Activated CD4-positive, alpha-beta T cell treated with anti-CD3 and anti-CD28 coated beads for 1 hour (primary cell): ENCODE results near the gene CHST6.
"Not testable (repeated sequence)": the region's sequence is repeated elsewhere in the genome, so short reads cannot be mapped to it uniquely, and the experiment has no call there.

Source experiments
- DNase-seq: peaks from one replicate; pipeline ENCODE4 v3.0.0-alpha.2; 2020

The CHST6 gene

DNA sequence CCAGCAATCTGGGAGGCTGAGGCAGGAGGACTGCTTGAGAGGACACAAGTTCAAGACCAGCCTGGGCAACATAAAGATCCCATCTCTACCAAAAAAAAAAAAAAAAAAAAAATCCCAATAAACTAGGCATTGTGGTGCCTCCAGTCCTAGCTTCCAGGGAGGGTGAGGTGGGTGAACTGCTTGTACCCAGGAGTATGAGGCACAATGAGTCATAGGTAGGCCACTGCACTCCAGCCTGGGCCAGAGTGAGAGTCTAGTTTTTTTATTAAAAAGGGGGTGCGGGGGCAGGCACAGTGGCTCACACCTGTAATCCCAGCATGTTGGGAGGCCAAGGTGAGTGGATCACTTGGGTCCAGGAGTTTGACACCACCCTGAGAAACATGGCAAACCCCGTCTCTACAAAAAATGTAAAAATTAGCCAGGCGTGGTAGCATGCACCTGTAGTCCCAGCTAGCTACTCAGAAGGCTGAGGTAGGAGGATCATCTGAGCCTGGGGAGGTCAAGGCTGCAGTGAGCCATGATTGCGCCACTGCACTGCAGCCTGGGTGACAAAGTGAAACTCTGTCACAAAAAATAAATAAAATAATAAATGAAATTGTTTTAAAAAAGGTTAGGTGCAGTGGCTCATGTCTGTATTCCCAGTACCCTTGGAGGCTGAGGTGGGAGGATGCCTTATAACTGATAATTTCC, 7.8 kb upstream of the CHST6 start:
- no peak for DNase-seq

DNA sequence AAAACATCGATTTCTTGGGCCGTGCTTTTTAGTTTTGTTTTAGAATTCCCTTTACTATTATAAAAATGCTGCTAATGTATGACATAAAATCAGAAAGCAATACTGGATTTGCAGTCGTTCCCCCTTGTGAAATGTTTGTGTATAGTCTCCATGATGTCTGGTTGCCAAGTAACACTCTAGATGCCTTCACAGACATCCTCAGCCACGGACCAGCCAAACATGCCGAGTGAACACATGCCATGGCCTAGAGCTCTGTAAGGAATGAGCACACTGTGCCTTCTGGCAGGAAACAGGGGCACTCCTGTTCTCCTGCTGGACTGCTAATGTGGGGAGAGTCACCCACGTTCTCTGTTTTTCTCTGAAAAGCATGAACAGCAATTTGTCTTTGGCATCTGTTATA, 6.6 kb upstream of the CHST6 start:
- DNase-seq, result not testable (repeated sequence)

DNA sequence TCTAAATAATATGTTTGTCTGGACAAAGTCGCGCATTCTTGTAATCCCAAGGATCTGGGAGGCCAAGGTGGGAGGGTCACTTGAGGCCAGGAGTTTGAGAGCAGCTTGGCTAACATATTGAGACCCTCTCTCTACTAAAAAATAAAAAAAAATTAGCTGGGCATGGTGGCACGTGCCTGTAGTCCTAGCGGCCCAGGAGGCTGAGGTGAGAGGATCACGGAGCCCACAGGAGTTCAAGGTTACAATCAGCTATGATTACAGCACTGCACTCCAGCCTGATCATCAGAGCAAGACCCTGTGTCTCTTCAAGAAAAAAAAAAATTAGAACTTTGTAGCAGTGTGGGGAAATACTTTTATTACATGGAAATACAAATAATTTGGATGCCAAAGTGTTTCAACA, 6.1 kb upstream of the CHST6 start:
- DNase-seq, result no peak

DNA sequence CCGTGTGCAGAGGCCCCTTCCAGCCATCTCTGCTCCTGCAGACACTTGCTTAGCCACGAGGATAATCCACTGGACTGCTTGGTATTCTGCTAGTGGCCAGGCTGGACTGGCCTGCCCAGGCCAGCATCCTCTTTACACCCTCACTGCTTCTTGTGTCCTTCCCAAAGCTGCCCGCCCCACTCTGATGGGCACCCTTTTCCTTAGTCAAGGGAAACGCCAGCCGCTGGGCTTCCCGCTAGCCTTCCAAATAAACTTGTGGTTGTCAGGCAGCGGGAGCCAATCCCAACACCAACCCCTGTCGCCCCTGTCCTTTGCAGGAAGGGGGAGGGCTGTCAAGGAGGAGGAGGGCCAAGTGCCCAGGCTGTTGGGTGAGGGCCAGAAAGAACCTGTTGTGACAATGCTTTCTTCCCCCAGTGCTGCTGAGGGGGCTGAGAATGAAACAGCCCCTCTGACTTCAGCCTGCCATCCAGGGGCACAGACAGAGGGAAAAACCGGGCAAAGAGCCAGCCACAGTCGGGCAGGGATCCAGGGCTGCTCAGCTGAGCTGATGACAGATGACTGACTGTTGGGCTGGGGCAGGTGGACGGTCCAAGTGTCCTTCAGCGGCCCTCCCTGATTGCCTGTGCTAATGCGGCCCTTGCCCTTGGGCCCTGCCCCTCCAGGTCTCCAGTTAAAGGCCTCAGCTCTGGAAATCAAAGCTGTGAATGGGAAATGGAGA, 3.5 kb upstream of the CHST6 start:
- not testable (repeated sequence) for DNase-seq

DNA sequence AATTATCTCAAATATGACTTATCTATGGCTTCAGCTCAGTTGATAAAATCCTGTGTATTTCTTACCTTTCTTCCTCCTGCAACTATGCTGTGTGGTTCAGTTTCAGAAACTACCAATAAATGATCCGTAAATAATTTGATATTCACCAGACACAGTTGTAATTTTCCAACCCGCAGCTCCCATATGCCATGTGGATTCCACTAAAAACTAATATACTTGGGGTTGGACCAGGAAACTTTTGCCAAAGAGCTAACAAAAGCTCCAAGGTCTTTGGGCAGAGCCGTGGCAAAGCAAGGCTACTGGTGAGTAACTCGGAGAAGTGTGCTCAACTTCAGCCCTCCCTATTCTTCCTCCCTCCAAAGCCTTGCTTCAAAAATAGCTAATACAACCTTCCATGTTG, 2.3 kb upstream of the CHST6 start:
- no peak for DNase-seq

DNA sequence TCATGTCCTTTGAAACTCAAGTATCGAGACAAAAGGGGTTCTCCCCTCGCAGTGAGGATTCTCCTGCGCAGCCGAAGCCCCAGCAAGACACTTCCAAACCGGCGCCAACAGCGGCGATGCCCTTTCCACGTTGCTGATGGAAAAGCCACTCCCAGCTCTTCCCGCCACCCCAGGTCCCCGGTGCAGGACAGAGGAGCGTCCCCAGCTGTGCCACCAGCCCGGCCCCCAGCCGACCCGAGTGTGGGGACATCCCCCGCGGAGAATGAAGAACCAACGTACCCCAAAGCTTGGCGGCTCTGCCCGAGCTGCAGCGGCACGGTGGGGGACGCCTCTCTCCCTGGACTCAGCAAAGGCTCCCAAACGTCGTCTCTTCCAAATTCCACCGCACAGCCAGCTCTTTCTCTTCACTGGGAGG, 573 bp downstream of the CHST6 start:
- DNase-seq, result no peak

DNA sequence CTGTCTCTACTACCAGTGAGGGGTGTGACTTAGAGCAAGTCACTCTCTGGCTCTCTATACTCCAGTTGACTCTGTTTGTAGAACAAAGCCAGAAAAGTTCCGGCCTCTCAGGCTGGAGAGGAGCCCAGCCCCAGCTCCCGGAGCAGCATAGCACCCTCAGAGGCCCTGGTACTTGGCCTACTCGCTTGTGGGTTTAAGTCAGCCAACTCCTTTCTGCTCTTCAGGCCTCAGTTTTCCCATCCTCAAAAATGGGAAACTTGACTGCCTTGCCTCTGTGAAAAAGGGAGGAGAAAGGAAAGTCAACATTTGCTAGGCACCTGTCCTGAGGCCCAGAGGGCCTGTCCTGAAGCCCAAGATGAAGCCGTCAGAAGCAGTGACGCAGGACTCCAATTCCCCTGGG, 1.1 kb downstream of the CHST6 start:
- DNase-seq, result no peak

DNA sequence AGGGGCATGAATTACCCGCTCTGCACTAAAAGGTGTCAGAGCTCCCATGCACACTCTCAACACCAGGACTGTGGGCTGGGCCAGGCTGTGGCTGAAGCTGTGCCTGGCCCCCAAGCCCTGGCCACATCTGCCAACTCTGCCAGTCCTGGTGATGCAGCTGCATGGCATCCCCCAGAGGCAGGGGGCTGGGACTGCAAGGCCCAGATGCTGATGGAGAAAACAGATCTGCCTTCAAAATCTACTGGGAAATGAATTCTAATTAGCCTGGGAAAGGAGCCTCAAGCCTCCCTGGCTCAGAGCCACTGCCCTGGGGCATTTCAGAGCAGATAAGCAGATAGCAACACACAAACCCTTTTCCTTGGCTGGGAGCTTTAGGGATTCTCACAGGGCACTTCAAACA, 3.4 kb downstream of the CHST6 start:
- DNase-seq, result no peak

DNA sequence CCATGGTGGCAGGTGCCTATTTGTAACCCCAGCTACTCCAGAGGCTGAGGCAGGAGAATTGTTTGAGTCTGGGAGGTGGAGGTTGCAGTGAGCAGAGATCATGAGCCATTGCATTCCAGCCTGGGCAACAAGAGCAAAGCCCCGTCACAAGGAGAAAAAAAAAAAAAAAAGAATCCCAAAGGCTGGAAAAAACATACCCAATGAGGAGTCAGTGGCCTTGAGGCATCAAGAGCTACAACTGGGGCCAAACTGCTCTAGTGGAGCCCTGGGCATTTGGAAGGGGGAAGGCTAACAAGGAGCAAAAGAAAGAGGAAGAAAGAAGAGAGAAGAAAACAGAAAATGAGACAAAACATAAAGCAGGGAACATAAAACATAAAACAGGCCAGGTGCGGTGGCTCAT, 6.9 kb downstream of the CHST6 start:
- no peak for DNase-seq

DNA sequence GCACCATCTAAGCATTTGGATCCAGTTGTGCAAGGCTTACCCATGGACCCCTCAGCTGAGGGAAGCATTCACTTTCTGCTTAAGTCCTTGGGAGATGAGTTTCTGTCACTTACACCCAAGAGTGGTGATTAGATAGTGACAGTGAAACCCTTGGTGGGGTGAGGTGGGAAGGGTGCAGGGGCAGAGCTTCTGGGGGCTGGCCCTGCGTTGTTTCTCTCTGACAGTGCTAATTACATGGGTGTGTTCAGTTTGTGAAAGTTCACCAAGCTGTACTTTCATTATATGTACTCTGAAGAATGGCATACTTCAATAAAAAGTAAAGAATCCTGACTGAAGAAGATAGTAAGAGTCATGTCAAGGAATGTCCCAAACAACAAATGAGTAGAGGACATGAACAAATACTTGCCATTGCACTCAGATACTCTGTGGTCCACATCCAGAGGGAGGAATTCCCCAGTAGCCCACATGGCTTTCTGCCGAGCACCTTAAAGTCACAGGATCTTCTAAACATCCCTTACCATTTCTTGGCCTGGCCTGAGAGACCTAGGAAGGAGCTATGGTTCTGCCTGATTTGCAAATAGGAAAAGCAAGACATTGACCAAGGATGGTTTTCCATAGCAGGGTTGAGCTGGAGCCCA, 8.4 kb downstream of the CHST6 start:
- no peak for DNase-seq

DNA sequence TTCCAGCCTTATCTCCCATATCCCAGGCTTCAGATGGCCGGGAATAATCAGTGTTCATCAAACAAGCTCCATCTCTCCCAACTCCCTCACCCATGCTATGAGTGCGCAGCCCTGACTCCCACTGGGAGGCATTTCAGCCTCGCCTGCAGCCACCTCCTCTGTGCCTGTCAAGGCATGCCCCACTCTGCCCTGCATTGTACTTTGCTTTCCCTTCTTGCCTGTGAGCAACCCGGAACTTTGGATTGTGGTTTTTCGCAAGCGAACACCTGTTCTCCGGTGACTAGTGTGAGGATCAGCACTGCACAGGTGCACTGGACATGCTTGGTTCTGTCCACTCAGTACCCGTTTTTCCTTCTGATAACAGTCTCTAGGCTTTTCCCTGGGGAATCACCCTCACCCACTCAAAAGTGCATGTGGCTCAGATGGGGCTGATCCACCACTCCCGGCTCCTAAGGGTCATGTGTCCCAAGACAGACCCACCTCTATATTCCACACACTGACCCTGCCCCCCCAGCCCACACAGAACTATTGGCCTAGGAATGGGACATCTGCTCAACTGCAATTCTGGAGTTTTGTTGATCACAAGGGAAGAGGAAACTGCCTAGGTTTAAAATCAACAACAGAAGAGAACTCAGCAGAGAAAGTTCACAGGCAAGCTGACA, 9.1 kb downstream of the CHST6 start:
- no peak for DNase-seq

DNA sequence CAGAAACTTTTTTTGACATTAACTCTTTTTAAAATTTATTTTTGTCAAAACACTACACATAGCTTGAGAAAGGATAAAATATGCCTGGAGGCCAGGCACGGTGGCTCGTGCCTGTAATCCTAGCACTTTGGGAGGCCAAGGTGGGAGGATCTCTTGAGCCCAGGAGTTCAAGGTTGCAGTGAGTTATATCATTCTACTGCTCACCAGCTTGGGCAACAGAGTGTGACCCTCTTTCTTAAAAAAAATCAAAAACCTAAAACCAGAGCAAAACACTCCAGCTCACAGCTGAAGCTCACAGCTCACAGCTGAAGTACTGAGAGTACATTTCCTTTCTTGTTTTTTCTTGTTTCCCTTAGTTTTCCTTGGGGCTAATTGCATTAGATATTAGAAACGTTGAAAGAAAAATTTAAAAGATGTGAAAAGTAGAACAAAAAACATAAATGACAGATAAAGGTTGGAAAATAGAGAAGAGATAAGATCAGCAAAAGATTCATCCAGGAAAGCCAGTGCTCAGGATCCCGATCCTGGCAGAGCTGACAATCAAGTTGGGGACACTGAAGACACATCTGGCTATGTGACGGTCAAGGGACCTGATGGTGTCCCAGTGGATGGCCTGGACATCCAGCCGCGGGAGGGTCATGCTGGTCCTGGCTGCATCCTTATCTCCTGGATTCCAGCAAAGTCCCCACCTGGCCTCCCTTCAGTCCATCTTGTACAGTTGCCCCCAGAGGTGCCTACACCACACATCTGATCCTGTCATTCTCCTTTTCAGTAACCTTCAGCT, 9.8 kb downstream of the CHST6 start:
- no peak for DNase-seq

DNA sequence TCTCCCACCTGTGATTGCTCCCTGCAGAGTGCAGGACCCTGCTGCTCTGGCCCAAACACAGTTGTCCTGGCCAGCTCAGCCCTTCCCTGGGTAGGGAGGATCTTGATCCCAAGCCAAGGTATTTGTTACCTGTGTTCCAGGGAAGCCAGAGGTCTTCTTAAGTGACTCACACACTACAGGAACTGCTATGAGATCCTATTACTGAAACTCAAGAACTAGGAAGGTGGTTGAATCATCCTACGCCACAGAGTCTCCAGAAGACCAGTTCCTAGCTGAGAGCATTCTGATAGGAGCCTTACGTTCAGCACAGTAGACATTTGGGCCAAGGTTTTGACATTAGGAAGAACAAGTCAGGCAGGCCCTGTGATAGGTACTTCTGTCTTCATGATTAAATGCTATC, 12.0 kb downstream of the CHST6 start:
- no peak for DNase-seq

DNA sequence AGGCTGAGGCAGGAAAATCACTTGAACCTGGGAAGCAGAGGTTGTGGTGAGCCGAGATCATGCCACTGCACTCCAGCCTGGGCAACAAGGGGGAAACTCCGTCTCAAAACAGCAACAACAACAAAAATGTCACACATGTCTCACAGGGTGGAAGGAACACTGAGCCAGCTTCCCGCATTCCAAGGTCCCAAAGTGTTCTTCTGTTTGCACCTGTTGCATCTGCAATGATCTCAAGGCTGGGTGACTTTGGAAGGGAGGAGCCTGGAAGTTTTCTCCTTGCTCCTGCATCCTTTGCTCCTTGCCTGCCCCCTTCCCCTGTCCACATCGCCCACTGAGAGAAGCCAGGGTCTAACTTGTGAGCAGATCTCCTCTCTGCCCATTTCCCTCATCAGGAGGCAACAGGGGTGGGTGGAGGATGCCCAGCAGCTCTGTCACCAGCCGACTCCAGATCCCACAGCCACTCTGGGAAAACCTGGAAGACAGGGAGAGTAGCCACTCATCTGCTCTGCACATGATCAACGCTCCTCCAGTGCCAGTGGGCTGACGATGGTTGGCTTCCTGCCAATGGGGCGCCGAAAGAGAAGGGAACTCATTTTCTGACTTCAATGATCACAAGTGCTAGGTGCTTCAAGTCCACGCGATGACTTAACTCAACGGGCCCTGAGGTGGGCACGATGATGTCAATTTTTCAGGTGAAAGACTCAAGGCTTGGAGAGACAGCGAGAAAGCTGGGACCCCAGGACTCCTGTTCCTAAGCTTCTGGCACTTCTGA, 12.6 kb downstream of the CHST6 start:
- no peak for DNase-seq

DNA sequence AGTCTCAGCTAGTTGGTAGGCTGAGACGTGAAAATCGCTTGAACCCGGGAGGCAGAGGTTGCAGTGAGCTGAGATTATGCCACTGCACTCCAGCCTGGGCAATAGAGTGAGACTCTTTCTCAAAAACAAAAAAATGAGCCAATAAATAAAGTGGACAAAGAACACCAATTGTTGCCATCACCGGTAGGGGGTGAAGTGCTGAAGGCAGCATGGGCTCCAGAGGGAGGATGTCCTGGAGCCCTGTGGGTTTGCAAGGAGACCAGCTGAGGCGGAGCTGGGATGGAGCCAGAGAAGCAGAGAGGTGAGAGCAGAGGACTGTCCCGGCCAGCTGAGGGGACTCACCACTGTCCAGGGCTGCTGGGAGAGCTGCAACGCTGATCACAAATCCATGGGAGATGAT, 13.8 kb downstream of the CHST6 start:
- no peak for DNase-seq

DNA sequence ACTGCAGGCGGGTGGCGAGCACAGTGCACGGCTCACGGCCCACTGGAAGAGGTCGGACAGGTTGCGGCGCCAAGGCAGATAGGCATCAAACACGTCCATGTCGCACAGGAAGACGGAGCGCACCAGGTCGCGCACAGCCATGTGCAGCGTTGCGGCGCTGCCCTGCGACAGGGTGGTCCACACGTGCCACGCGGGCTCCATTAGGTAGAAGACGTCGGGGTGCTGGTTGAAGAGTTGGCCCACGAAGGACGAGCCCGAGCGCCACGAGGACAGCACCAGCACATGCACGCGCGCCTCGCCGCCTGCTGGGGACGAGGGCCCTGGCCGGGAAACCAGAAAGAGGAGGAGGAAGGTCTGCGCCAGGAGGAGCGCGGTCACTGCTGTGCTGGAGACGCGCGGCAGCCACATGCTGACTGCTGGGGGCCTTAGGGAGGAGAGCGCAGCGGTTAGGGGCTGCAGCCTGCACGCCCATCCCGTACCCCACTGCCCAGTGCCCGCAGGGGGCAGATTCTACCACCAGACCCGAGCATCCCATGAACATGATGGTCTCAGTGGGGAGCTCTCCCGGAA, 15.7 kb downstream of the CHST6 start:
- no peak for DNase-seq

DNA sequence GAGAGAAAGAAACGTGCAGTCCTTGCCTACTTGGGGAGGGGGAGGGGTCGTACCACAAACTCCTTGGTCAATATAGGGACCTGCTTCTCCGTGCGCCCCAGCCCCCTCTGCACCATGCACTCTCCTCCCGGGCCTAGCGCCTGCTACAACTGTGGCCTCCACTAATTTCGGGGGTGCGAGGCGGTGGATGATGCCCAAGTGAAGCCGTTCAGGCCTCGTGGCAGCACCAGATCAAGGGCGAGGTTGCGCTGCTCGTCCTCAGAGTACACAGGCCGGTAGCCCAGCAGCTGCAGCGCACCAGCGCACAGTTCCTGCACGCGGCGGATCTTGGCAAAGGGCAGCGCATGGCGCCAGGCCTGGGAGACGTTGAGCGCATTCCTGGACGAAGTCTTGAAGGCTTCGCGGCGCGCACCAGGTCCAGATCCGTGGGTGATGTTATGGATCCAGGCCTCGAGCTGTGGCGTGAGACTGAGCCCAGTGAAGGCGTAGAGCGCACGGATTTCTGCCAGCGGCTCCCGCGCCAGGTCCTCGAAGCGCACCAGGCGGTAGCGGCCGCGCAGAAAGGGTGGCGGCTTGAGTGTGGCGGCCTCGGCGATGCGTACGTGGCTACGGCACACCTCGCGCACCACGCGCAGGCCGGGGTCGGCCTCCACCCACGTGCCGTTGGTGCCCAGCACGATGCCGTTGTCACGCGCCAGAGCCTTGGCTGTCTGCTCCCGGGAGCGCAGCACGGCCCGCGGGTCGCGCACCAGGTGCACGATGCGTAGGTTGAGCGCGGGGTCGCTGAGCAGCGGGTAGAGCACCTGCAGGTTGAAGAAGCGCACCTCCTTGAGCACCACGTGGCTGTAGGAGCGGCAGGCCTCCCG, 16.5 kb downstream of the CHST6 start:
- no peak for DNase-seq

DNA sequence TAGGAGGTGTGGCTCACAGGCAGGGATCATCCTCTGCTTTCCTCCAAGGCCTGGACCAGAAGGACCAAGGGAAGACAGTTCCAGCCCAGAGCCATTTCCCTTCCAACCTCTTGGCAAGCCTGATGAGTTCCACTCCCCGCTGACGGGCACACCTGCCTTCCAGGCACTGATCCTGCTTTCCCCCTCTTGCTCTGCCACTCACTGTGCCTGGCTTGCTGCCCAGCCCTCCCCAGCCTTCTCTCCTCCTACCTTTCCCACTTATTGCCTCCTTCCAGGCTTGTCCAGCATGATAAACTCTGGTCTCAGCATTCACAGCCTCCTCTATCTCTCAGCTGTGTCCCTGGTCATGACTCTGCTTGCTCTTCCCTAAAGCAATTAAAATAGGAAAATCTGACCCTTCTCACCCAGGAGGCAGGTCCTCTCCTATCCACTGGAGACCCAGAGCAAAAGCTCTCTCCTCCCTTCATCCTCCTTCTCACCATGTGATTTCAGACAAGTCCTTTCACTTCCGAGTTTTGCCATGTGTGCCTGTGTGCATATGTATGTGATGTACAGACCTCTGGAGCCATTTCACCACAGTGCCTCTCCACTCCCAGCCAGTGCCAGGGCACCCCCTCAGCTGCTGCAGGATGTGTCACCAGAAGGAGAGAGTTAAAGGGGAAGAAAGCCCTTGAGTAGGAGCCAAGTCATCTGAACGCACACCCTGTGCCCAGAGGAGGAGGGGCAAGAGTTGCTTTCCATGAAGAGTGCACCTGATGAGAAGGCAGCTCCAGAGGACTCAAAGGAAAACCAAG, 17.4 kb downstream of the CHST6 start:
- DNase-seq, result no peak

DNA sequence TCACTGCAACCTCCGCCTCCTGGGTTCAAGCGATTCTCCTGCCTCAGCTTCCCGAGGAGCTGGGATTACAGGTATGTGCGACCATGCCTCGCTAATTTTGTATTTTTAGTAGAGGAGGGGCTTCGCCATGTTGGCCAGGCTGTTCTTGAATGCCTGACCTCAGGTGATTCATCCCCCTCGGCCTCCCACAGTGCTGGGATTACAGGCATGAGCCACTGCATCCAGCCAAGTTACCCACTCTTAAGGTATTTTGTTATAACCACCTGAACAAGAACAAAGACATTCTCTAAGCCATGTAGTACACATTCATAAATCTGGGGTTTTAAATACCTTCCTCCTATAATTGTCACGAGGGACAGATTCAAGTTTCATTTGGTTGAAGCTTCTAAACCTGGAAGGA, 18.4 kb downstream of the CHST6 start:
- DNase-seq, result no peak

DNA sequence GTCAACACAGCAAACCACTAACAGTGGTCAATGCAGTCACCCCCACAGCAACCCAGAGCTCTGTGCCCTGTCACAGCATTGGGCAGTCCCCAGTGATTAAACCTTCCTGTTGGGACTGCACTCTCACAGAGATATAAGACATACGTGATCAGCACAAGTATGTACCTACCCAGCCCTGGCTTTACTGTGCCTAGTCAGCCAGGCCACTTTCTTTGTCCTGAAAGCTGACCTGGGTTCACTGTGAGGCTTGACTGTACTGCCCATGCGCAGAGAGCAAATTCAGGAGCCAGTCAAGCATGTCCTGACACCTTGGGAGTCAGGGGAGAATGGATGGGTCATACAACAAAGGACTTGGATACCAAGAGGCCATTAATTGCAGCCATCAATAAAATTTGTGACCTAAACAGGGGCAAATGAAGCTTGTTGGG, 19.8 kb downstream of the CHST6 start:
- DNase-seq, result no peak
